Colonic mucosa (tissue), 4 donors: ENCODE data around the gene AMIGO1. TPM values are rescaled to one million over a fixed set of nuclear protein-coding genes. Genes with fewer than 3 reads are reported as not detected.

ENCODE experiments used
- DNase-seq: peaks from one replicate; pipeline ENCODE4 v3.0.0-alpha.2; 2020
- H3K27ac ChIP-seq: fragments of 200-600 bp; one replicate; pipeline ENCODE4 v1.8.0; 2021
- H3K27me3 ChIP-seq: fragments of 200-600 bp; one replicate; pipeline ENCODE4 v1.8.0; 2021
- H3K36me3 ChIP-seq: fragments of 200-600 bp; one replicate; pipeline ENCODE4 v1.8.0; 2021
- H3K4me1 ChIP-seq: fragments of 200-600 bp; one replicate; pipeline ENCODE4 v1.8.0; 2021; ENCODE audit warnings: mild to moderate bottlenecking
- H3K4me3 ChIP-seq: fragments of 200-600 bp; one replicate; pipeline ENCODE4 v1.8.0; 2021
- H3K9ac ChIP-seq, 2 donors: one replicate each; pipeline ENCODE4 v1.7.0; 2013; ENCODE audit warnings: control low read depth in 2 of 2, low read depth in 2 of 2, low read length in 2 of 2
- H3K9me3 ChIP-seq: fragments of 200-600 bp; one replicate; pipeline ENCODE4 v1.8.0; 2021
- CTCF ChIP-seq: fragments of 200-600 bp; IDR thresholded peaks from one replicate; pipeline ENCODE4 v1.8.0; 2022; ENCODE audit warnings: antibody characterized with exemption, mild to moderate bottlenecking
- intact Hi-C: fragments of 100-400 bp; cut with DNase I; formaldehyde crosslinking; loops from one replicate; pipeline ENCODE4 v1.14.1; 2022
- total RNA-seq, 2 donors: library from RNA; stranded (reverse); fragmentation: NEBNext Ultra II Directional in 1 of 2; extraction: Animal tissue kit (Norgen Biotek cat#: 25700) in 1 of 2; gene quantifications; one replicate each; pipeline ENCODE4 v1.2.1, GENCODE V29; 2021
- donor health status: healthy.
- donor health status: DM: no; HTN: no; CAD: no.
- donor health status: DM: no; HTN: no; CAD: no.

The AMIGO1 gene
- total RNA-seq, 2 donors from 2014 or later = 2.5 to 3.9 TPM

DNA sequence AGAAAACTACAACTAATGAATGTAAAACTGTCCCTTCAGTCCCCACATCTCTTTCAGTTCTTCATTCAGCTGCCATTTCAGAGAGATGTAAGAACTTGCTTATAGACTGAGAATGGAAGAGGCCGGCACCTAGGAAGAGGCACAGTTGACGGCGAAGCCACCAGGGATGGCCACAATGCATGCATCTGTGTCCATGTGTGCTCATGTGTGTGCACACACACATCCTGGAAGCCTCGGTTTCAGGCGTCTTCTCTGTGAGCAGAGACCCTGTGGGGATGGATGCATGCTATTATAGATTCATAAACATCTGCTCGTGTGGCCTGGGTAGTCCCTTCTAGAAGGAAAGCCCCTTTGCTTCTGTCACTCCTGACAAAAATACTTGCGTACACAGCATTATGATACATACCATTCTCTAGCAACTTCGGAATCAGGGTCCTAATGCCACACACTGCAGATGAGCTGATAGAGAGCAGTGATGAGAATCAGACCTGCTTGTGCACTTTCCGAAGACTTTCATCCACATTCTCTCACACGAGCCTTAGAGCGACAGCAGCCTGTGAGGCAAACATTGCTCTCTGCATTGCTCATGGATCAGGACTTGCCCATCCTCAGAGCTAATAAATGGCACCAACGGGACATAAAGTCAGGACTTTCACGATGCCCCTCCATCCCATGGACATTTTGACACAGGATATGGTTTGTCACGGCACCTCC lies 17.7 kb upstream of the AMIGO1 start:
- no peaks in the 10 kb centered on the region for H3K9me3 ChIP-seq
- intact Hi-C loops = no loop called here
- no peak for DNase-seq
- H3K27me3 ChIP-seq = no peaks in the 10 kb centered on the region
- no peak overlapping the region for H3K9ac ChIP-seq
- no peak for TF ChIP-seq CTCF
- H3K4me3 ChIP-seq = no peak overlapping the region
- no peaks in the 10 kb centered on the region for H3K36me3 ChIP-seq
- no peak overlapping the region for H3K27ac ChIP-seq
- no peaks in the 10 kb centered on the region for H3K4me1 ChIP-seq

GRCh38 chr1:109523706-109524105 lies 14.2 kb upstream of the AMIGO1 start:
- intact Hi-C loops = no loop called here
- Histone ChIP-seq H3K4me1 (no peaks in the 10 kb centered on the region), H3K4me3 (no peak overlapping the region), H3K9me3 (no peaks in the 10 kb centered on the region), H3K27ac (no peak overlapping the region), H3K27me3 (no peaks in the 10 kb centered on the region), H3K9ac (no peak overlapping the region), H3K36me3 (no peaks in the 10 kb centered on the region)
- DNase-seq = no peak
- TF ChIP-seq CTCF = no peak

GRCh38 chr1:109522026-109522425 lies 12.5 kb upstream of the AMIGO1 start:
- H3K36me3 ChIP-seq = no peaks in the 10 kb centered on the region
- DNase-seq = no peak
- no peak overlapping the region for H3K9ac ChIP-seq
- intact Hi-C loops = no loop called here
- no peak for TF ChIP-seq CTCF
- peaks cover 4% of the 10 kb centered on the region for H3K4me1 ChIP-seq
- no peak overlapping the region for H3K27ac ChIP-seq
- H3K9me3 ChIP-seq = no peaks in the 10 kb centered on the region
- no peak overlapping the region for H3K4me3 ChIP-seq
- H3K27me3 ChIP-seq = no peaks in the 10 kb centered on the region

DNA sequence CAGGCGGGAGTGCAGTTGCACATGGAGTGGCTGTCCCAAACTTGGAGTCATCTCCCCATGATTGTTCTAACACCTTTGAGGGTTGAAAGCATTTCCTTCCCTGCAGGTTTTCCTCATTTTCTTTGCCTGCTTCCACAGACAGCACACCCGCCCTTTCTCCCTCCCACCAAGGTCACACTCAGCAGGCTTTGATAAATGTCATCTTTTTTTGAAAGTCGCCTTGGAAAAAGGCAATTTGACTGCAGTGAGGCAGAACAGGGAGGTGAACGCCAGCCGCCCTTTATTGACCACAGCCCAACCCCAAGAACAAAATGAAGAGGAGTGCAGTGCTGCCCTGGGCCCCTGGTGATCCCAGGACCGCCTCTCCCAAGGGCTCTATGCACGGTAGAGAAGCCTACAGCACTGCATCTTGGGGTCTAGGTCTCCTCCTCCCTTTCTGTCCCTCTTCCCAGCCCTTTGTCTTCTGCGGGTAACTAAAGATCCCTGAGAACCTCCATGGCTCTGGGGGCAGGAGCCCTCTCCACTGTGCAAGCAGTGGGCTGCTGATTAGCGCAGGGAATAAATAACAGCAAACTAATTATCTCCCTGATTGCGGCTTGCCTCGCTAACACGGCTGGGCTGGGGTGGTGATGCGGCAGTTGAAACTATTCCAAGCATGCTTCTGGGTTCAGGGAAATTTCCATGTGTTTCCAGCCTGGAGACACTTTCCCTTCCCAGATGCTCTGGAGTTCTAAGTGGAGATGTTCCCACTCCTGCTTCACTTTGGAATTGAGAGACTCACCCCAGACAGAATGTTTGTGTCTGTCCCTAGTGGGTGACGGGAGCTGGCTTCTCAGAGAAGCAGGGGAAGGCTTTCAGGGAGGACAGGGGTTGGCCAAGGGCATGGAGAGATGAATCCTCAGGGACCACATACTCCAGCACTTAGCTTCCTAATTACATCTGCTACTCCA lies 11.8 kb upstream of the AMIGO1 start:
- Histone ChIP-seq H3K9ac (no peak overlapping the region), H3K4me3 (no peak overlapping the region), H3K9me3 (no peaks in the 10 kb centered on the region), H3K27me3 (no peaks in the 10 kb centered on the region), H3K4me1 (peaks cover 4% of the 10 kb centered on the region), H3K27ac (no peak overlapping the region), H3K36me3 (no peaks in the 10 kb centered on the region)
- intact Hi-C loops = no loop called here
- TF ChIP-seq CTCF = no peak
- DNase-seq = no peak

DNA sequence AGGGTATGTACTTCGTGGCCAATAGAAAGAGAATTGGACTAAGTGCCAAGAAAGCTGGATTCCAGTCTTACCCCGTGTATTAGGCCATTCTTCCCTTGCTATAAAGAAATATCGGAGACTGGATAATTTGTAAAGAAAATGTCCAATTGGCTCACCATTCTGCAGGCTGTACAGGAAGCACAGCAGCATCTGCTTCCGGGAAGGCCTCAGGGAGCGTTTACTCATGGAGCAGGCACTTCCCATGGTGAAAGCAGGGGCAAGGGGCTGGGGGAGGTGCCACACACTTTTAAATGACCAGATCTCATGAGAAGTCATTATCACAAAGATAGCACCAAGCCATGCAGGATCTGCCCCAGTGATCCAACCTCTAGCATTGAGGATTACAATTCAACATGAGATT lies 7.8 kb upstream of the AMIGO1 start:
- TF ChIP-seq CTCF = no peak
- H3K27ac ChIP-seq = no peak overlapping the region
- no peaks in the 10 kb centered on the region for H3K9me3 ChIP-seq
- no peak for DNase-seq
- H3K9ac ChIP-seq = no peak overlapping the region
- no peaks in the 10 kb centered on the region for H3K36me3 ChIP-seq
- H3K27me3 ChIP-seq = no peaks in the 10 kb centered on the region
- intact Hi-C loops = no loop called here
- H3K4me1 ChIP-seq = peaks cover 4% of the 10 kb centered on the region
- H3K4me3 ChIP-seq = no peak overlapping the region
